Tibial artery (tissue), 4 donors: ENCODE results near the gene SERPINB6.
A peak's percentile ranks its signal among the peaks of the same experiment; 100 is the strongest.

ENCODE experiments used
- DNase-seq, 2 donors: peaks; one replicate each; pipeline ENCODE4 v3.0.0-alpha.2; 2019
- H3K27ac ChIP-seq, 2 donors: fragments of 200-600 bp; sonication (generic) in 1 of 2; 1 replicate in 1 of 2; 2 replicates in 1 of 2; pipeline ENCODE4 v1.5.1; 2018 to 2019; ENCODE audit warnings: mild to moderate bottlenecking in 1 of 2
- H3K27me3 ChIP-seq, 2 donors: fragments of 200-600 bp; sonication (generic) in 1 of 2; one replicate each; pipeline versions ENCODE4 v1.5.1 to v1.6.0; 2016 to 2019
- H3K36me3 ChIP-seq, 3 donors: fragments of 200-600 bp; sonication (generic) in 2 of 3; one replicate each; pipeline ENCODE4 v1.5.1; 2016 to 2019; ENCODE audit warnings: mild to moderate bottlenecking in 2 of 3
- H3K4me1 ChIP-seq, 4 donors: fragments of 200-600 bp; sonication (generic) in 2 of 4; 1 replicate in 3 of 4; 2 replicates in 1 of 4; pipeline ENCODE4 v1.5.1; 2016 to 2019
- H3K4me3 ChIP-seq, 2 donors: fragments of 200-600 bp; sonication (generic) in 1 of 2; 1 replicate in 1 of 2; 2 replicates in 1 of 2; pipeline ENCODE4 v1.5.1; 2018 to 2019; ENCODE audit warnings: mild to moderate bottlenecking in 2 of 2
- H3K9me3 ChIP-seq, 3 donors: fragments of 200-600 bp; sonication (generic) in 1 of 3; one replicate each; pipeline ENCODE4 v1.5.1; 2016 to 2019
- CTCF ChIP-seq, 2 experiments: fragments of 200-600 bp in 1 of 2; fragments of 450-650 bp in 1 of 2; IDR thresholded peaks; one replicate each; pipeline ENCODE4 v1.5.1; 2017 to 2019; ENCODE audit warnings: antibody characterized with exemption in 2 of 2, mild to moderate bottlenecking in 1 of 2, moderate library complexity in 1 of 2
- intact Hi-C: fragments of 100-400 bp; cut with DNase I; formaldehyde crosslinking; loops from one replicate; pipeline ENCODE4 v1.15.0; 2023; ENCODE audit warnings: low total_unique reads

Gene SERPINB6

GRCh38 chr6:2966347-2966746 lies 5.0 kb downstream of the SERPINB6 start:
- intact Hi-C loops, result no loop called here
- TF ChIP-seq CTCF (IDR thresholded peaks at IDR 0.05), result no peak
- Histone ChIP-seq H3K9me3 (no peaks in the 10 kb centered on the region), H3K4me3 (no peak overlapping the region), H3K27me3 (no peaks in the 10 kb centered on the region), H3K4me1 (peaks cover 0 to 51% (median 11%) of the 10 kb centered on the region in 4 donors), H3K27ac (peak overlapping the region in 1 of 2 donors; percentile 38), H3K36me3 (peaks cover 0 to 6% (median 0%) of the 10 kb centered on the region in 3 donors)
- no peak for DNase-seq

GRCh38 chr6:2964793-2965505 lies 6.4 kb downstream of the SERPINB6 start:
- Histone ChIP-seq H3K9me3 (no peaks in the 10 kb centered on the region), H3K4me3 (no peak overlapping the region), H3K4me1 (peaks cover 0 to 60% (median 18%) of the 10 kb centered on the region in 4 donors), H3K36me3 (peaks cover 0 to 6% (median 0%) of the 10 kb centered on the region in 3 donors), H3K27ac (no peak overlapping the region), H3K27me3 (no peaks in the 10 kb centered on the region)
- no peak for TF ChIP-seq CTCF (IDR thresholded peaks at IDR 0.05)
- DNase-seq, result no peak
- intact Hi-C loops, result no loop called here

GRCh38 chr6:2963756-2964155 lies 7.6 kb downstream of the SERPINB6 start:
- H3K4me1 ChIP-seq, result peaks cover 0 to 51% (median 19%) of the 10 kb centered on the region in 4 donors
- no peak for DNase-seq
- H3K36me3 ChIP-seq, result peaks cover 0 to 14% (median 0%) of the 10 kb centered on the region in 3 donors
- no peak overlapping the region for H3K27ac ChIP-seq
- intact Hi-C loops, result no loop called here
- H3K4me3 ChIP-seq, result no peak overlapping the region
- H3K9me3 ChIP-seq, result no peaks in the 10 kb centered on the region
- TF ChIP-seq CTCF (IDR thresholded peaks at IDR 0.05), result no peak
- no peaks in the 10 kb centered on the region for H3K27me3 ChIP-seq

- Histone ChIP-seq H3K27ac (peak overlapping the region in 1 of 2 donors; percentile 8), H3K36me3 (peaks cover 0 to 21% (median 3%) of the 10 kb centered on the region in 3 donors), H3K4me3 (no peak overlapping the region), H3K9me3 (no peaks in the 10 kb centered on the region), H3K4me1 (peaks cover 0 to 55% (median 23%) of the 10 kb centered on the region in 4 donors), H3K27me3 (no peaks in the 10 kb centered on the region)
- intact Hi-C loops, result no loop called here
- TF ChIP-seq CTCF (IDR thresholded peaks at IDR 0.05), result no peak
- DNase-seq, result no peak
Measured at GRCh38 chr6:2962636-2963035, 8.7 kb downstream of the SERPINB6 start.

- Histone ChIP-seq H3K27me3 (no peaks in the 10 kb centered on the region), H3K27ac (peak overlapping the region; percentile 44 to 58), H3K36me3 (peaks cover 0 to 21% (median 3%) of the 10 kb centered on the region in 3 donors), H3K4me1 (peaks cover 0 to 61% (median 28%) of the 10 kb centered on the region in 4 donors), H3K9me3 (no peaks in the 10 kb centered on the region), H3K4me3 (no peak overlapping the region)
- no peak for DNase-seq
- intact Hi-C loops, result no loop called here
- TF ChIP-seq CTCF (IDR thresholded peaks at IDR 0.05), result no peak
Measured at GRCh38 chr6:2962004-2962403, 9.4 kb downstream of the SERPINB6 start.
